ENCODE results near the gene KRT71.

Gene KRT71

DNA sequence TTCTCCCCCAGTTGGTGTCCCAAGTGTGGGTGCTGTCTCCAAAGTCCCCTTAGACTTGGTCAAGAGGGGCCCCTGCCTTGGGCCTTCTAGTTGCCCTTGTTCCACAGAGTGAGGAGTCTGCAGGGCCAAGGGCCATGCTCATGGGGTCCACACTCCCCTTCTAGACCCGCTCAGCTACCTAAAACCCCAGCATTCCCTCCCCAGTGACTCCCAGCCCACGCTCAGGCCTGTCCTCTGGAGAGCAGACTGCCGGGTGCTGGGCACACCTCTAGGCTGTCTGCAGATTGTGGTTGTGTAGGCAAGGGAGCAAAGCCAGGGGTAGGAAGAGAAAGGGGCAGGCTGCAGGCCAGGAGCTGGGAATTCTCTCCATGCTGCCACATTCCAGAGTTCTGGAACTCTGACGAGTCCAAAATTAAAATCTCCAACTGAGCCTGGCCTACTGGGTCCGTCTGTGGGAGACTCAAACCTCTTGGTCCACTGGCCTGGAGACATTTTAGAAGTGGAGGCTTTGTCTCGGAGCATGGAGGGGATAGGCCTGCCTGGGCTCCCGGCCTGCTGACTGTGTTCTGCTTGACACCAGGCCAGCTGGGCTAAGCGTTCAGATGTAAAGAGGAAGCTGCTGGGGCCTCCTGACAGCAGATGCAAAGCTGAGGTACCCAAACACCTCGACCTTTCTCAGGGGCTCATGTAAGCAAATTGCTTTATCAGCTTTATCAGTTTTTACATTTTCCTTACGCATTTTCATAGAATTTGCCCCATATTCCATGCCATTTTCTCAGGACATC lies 19.1 kb downstream of the KRT71 start:
- H3K9me3 ChIP-seq (ENCODE audit: severe bottlenecking), result no peaks in the 10 kb centered on the region
- H3K27ac ChIP-seq (ENCODE audit: poor library complexity, severe bottlenecking), result no peak overlapping the region
- DNase-seq (ENCODE audit: low spot score) (no peak), ATAC-seq (ENCODE audit: low read depth) (no peak)
- H3K4me3 ChIP-seq (ENCODE audit: severe bottlenecking), result no peak overlapping the region
- H3K36me3 ChIP-seq (ENCODE audit: low read depth), result no peaks in the 10 kb centered on the region
- peaks cover 17% of the 10 kb centered on the region for H3K4me1 ChIP-seq (ENCODE audit: insufficient read depth, poor library complexity, severe bottlenecking)
- no peaks in the 10 kb centered on the region for H3K27me3 ChIP-seq (ENCODE audit: insufficient read depth, poor library complexity, severe bottlenecking)
- TF ChIP-seq, protein P1, sequence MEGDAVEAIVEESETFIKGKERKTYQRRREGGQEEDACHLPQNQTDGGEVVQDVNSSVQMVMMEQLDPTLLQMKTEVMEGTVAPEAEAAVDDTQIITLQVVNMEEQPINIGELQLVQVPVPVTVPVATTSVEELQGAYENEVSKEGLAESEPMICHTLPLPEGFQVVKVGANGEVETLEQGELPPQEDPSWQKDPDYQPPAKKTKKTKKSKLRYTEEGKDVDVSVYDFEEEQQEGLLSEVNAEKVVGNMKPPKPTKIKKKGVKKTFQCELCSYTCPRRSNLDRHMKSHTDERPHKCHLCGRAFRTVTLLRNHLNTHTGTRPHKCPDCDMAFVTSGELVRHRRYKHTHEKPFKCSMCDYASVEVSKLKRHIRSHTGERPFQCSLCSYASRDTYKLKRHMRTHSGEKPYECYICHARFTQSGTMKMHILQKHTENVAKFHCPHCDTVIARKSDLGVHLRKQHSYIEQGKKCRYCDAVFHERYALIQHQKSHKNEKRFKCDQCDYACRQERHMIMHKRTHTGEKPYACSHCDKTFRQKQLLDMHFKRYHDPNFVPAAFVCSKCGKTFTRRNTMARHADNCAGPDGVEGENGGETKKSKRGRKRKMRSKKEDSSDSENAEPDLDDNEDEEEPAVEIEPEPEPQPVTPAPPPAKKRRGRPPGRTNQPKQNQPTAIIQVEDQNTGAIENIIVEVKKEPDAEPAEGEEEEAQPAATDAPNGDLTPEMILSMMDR (IDR thresholded peaks at IDR 0.05; ENCODE audit: poor library complexity, severe bottlenecking), result no peak

DNA sequence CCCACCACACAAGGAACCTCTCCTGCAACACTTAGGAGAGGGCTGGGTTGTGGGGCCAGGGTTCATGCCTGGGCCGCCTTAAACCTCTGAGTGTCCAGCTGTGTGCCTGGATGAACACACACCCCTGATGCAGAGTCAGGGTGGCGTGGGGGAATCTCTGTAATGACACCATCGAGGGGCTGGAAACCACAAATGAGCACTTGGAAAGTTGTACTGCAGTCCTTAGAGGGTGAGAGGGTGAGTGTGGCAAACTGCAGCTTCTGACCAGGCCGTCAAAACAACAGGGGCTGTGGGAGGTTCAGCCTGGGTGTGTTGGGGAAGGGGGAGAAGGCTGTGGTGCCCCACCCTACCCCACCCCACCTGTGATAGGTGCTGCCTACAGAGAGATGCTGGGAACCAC lies 20.3 kb downstream of the KRT71 start:
- Histone ChIP-seq H3K4me1 (ENCODE audit: insufficient read depth, poor library complexity, severe bottlenecking) (peaks cover 4% of the 10 kb centered on the region), H3K4me3 (ENCODE audit: severe bottlenecking) (no peak overlapping the region), H3K9me3 (ENCODE audit: severe bottlenecking) (no peaks in the 10 kb centered on the region), H3K27me3 (ENCODE audit: insufficient read depth, poor library complexity, severe bottlenecking) (no peaks in the 10 kb centered on the region), H3K27ac (ENCODE audit: poor library complexity, severe bottlenecking) (no peak overlapping the region), H3K36me3 (ENCODE audit: low read depth) (no peaks in the 10 kb centered on the region)
- no peak for DNase-seq (ENCODE audit: low spot score)
- TF ChIP-seq, protein P1 (IDR thresholded peaks at IDR 0.05; ENCODE audit: poor library complexity, severe bottlenecking), result no peak
- ATAC-seq (ENCODE audit: low read depth), result no peak

DNA sequence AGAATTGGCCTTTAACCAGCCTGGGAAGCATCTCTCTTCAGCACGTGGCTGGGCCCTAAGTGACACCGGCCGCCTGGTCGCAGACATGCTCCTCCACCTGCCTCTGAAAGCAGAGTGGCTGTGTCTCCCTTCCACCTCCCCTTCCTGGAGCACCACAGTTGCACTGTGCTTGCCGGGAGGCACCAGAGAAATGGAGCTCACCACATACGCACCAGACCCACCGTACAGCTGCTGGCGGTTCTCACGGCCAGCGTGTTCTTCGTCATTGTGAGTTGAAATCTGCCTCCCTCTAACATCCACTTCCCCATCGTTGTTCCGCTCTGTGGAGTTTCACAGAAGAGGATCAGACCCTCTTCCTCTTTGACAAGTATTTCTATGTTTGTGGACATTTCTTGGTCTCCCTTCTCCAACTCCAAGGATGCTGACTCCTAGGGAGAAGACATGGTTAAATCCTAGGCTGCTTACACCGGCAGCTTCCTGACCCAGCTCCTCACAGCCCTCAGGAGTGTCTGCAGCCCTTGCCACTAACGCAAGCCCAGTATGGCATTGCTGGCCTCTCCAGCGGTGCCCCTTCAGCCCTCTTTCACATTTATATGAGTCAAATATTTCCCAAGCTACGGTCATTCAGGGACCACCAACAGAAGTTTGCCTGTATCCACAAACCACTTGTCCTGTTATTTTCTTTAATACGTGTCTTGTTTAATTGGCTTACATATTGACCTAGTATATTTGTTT lies 21.2 kb downstream of the KRT71 start:
- no peak for ATAC-seq (ENCODE audit: low read depth)
- H3K36me3 ChIP-seq (ENCODE audit: low read depth), result no peaks in the 10 kb centered on the region
- H3K4me3 ChIP-seq (ENCODE audit: severe bottlenecking), result no peak overlapping the region
- no peaks in the 10 kb centered on the region for H3K9me3 ChIP-seq (ENCODE audit: severe bottlenecking)
- H3K4me1 ChIP-seq (ENCODE audit: insufficient read depth, poor library complexity, severe bottlenecking), result no peaks in the 10 kb centered on the region
- no peak overlapping the region for H3K27ac ChIP-seq (ENCODE audit: poor library complexity, severe bottlenecking)
- DNase-seq (ENCODE audit: low spot score), result no peak
- TF ChIP-seq, protein P1 (IDR thresholded peaks at IDR 0.05; ENCODE audit: poor library complexity, severe bottlenecking), result no peak
- H3K27me3 ChIP-seq (ENCODE audit: insufficient read depth, poor library complexity, severe bottlenecking), result no peaks in the 10 kb centered on the region

DNA sequence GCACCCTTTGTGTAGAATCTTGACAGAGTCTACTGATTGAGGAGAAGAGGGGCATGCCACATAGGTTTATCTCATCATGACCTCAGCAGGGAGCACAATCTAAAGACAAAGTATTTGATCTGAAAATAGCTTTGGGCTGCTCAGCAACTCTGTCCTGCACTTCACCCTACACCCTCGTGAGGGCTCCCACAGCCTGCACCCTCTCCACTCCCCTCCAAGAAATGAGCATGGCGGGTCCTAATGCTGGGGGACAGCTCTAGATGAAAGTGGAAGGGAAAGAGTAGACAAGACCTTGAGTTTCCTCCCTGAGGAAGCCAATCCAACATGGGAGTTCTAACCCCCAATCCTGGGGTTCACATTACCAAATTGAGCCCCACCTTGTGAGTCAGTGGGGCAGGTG lies 22.0 kb downstream of the KRT71 start:
- TF ChIP-seq, protein P1 (IDR thresholded peaks at IDR 0.05; ENCODE audit: poor library complexity, severe bottlenecking), result no peak
- Histone ChIP-seq H3K9me3 (ENCODE audit: severe bottlenecking) (no peaks in the 10 kb centered on the region), H3K4me1 (ENCODE audit: insufficient read depth, poor library complexity, severe bottlenecking) (peaks cover 2% of the 10 kb centered on the region), H3K36me3 (ENCODE audit: low read depth) (no peaks in the 10 kb centered on the region), H3K4me3 (ENCODE audit: severe bottlenecking) (no peak overlapping the region), H3K27ac (ENCODE audit: poor library complexity, severe bottlenecking) (no peak overlapping the region), H3K27me3 (ENCODE audit: insufficient read depth, poor library complexity, severe bottlenecking) (no peaks in the 10 kb centered on the region)
- no peak for ATAC-seq (ENCODE audit: low read depth)
- DNase-seq (ENCODE audit: low spot score), result no peak

DNA sequence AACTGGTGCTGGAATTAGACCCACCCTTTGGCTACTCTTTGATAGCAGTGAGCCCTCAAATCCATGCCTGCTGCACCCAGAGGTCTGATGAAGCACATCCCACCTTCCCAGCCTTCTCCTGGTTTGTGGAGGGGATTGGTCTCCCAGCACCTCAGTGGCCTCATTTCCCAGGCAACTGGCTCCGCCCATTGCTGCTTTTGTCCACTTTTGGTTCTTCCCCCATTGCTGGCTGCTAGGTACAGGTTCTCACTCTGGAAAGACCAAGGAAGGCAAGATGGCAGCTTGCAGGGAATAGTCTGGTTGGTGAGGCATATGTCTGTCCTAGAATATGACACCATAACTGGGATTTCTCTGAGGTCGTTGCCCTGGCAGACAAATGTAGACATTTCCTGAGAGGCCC lies 22.6 kb downstream of the KRT71 start:
- no peak for DNase-seq (ENCODE audit: low spot score)
- no peak overlapping the region for H3K27ac ChIP-seq (ENCODE audit: poor library complexity, severe bottlenecking)
- TF ChIP-seq, protein P1 (IDR thresholded peaks at IDR 0.05; ENCODE audit: poor library complexity, severe bottlenecking), result no peak
- H3K36me3 ChIP-seq (ENCODE audit: low read depth), result no peaks in the 10 kb centered on the region
- H3K9me3 ChIP-seq (ENCODE audit: severe bottlenecking), result no peaks in the 10 kb centered on the region
- H3K4me3 ChIP-seq (ENCODE audit: severe bottlenecking), result no peak overlapping the region
- no peak for ATAC-seq (ENCODE audit: low read depth)
- peaks cover 7% of the 10 kb centered on the region for H3K4me1 ChIP-seq (ENCODE audit: insufficient read depth, poor library complexity, severe bottlenecking)
- no peaks in the 10 kb centered on the region for H3K27me3 ChIP-seq (ENCODE audit: insufficient read depth, poor library complexity, severe bottlenecking)
